AG04450 (cell line): ENCODE measurements around the gene PDZD2. TPM values are rescaled to one million over a fixed set of nuclear protein-coding genes. Genes with fewer than 3 reads are reported as not detected.

Experiments used
- CTCF ChIA-PET: fragments of 300-600, 350-600 bp; formaldehyde crosslinking; extraction: SDS; loops from one replicate; lab custom pipeline; 2022; ENCODE audit warnings: antibody characterized with exemption, inconsistent platforms; lab: Charles Lee
- POLR2A ChIA-PET: fragments of 350-600 bp; formaldehyde crosslinking; extraction: SDS; loops from one replicate; lab custom pipeline; 2021; ENCODE audit warnings: antibody characterized with exemption, inconsistent platforms; lab: Yijun Ruan, JAX
- DNase-seq: peaks from one replicate; pipeline ENCODE4 v3.0.0-alpha.2; 2011; ENCODE audit warnings: low read depth, low spot score
- H3K27ac ChIP-seq: one replicate; pipeline ENCODE4 v1.5.1; 2012; ENCODE audit warnings: low read depth, low read length, control low read depth
- H3K27me3 ChIP-seq: one replicate; pipeline ENCODE4 v1.6.0; 2012; ENCODE audit warnings: low read length; ENCODE audit not compliant: control insufficient read depth, insufficient read depth
- H3K4me3 ChIP-seq: 2 replicates; pipeline ENCODE4 v1.5.1; 2011; ENCODE audit warnings: mild to moderate bottlenecking, low read depth, low read length, control low read depth
- H3K9me3 ChIP-seq: 2 replicates; pipeline ENCODE4 v1.5.1; 2012; ENCODE audit warnings: low read length; ENCODE audit not compliant: control insufficient read depth, insufficient read depth
- polyA plus RNA-seq: library from polyadenylated mRNA; depleted of rRNA; stranded (reverse); fragments of >200 nt; gene quantifications from 2 replicates; pipeline ENCODE4 v1.2.3, GENCODE V29; 2011
- TF ChIP-seq, protein P1 (sequence below): IDR thresholded peaks from 2 replicates; pipeline ENCODE4 v1.5.1; 2011; ENCODE audit warnings: low read depth, low read length, control low read depth, inconsistent platforms

PDZD2 gene
- polyA plus RNA-seq, 1 experiment = 0.40 TPM

DNA sequence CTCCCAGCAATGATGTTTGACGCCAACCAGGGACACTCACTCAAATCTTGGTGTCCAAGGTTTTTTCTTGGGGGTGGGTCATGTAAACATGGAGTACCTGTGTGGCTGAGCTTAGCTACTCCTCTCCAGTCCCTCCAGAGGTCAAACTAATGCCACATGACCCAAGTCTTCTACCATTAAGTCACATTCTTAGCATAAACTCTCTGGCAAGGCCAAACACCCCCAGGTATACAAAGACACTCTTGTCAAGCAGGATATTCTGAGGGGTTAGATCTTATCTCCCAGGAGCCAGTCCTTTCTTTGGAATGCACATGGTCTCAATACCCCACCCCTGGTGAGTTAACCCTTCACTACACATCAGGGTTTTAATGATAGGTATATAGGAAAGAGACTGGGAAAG is 161.4 kb downstream of the PDZD2 start:
- Histone ChIP-seq H3K9me3 (no peaks in the 10 kb centered on the region), H3K27me3 (peaks cover 5% of the 10 kb centered on the region), H3K27ac (no peak overlapping the region), H3K4me3 (no peak overlapping the region)
- TF ChIP-seq, protein P1, sequence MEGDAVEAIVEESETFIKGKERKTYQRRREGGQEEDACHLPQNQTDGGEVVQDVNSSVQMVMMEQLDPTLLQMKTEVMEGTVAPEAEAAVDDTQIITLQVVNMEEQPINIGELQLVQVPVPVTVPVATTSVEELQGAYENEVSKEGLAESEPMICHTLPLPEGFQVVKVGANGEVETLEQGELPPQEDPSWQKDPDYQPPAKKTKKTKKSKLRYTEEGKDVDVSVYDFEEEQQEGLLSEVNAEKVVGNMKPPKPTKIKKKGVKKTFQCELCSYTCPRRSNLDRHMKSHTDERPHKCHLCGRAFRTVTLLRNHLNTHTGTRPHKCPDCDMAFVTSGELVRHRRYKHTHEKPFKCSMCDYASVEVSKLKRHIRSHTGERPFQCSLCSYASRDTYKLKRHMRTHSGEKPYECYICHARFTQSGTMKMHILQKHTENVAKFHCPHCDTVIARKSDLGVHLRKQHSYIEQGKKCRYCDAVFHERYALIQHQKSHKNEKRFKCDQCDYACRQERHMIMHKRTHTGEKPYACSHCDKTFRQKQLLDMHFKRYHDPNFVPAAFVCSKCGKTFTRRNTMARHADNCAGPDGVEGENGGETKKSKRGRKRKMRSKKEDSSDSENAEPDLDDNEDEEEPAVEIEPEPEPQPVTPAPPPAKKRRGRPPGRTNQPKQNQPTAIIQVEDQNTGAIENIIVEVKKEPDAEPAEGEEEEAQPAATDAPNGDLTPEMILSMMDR = no peak
- POLR2A ChIA-PET = interaction anchor here (0.6 kb wide), 1 partner anchor 22 kb away, joined by 4 read pairs; no protein-coding TSS in a partner anchor
- CTCF ChIA-PET = interaction anchor here (2.4 kb wide), 1 partner anchor 9 kb away, joined by 12 read pairs; no protein-coding TSS in a partner anchor
- DNase-seq = no peak

DNA sequence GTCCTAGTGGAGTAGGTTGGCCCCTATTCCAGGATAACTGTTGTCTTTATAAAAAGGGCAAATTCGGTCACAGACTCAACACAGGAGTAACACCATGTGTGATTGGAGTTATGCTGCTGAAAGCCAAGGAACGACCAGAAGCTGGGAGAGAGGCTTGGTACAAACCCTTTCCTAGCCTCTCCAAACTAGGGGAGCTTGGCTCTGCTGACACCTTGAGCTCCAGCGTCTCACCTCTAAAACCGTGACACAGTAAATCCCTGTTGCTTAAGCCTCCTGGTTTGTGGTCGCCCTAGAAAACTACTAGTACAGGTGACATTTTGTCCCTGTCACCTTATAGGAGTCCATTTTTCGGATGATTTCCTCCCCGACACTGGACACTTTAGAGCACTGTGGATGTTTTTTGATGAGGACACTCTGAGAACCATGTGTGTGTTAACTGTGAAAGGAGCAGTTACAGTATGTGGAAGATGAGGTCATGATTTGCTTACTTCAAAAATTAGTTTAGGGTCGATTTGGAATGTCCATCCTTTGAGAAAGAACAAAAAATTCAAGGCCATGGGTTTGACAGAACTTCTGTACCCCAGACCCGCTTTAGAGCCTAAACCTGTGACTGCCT is 167.0 kb downstream of the PDZD2 start:
- TF ChIP-seq, protein P1 = no peak
- Histone ChIP-seq H3K9me3 (no peaks in the 10 kb centered on the region), H3K4me3 (no peak overlapping the region), H3K27ac (no peak overlapping the region), H3K27me3 (peaks cover 5% of the 10 kb centered on the region)
- CTCF ChIA-PET = interaction anchor here (0.5 kb wide), 1 partner anchor 26 kb away, joined by 3 read pairs; no protein-coding TSS in a partner anchor
- POLR2A ChIA-PET = no interaction called here
- no peak for DNase-seq

DNA sequence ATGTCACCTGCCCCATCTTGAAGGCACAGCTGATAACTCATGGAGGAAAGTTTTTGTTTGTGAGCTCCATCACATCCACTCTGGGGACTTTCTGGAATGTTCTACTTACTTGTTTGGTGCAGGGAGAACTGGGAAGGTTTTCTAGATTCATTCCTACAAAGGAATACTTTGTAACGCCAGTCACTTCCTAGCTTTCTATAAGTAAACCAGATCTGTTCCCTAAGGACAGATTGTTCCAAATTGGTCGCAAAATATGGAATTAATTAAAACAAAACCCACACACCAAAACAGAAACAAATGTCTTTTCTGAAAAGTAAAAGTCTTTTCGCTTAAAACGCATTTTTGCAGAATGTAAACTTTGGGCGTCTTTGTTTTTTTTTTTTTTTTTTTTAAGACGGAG is 167.6 kb downstream of the PDZD2 start:
- Histone ChIP-seq H3K27me3 (peaks cover 5% of the 10 kb centered on the region), H3K27ac (no peak overlapping the region), H3K9me3 (no peaks in the 10 kb centered on the region), H3K4me3 (no peak overlapping the region)
- CTCF ChIA-PET = no interaction called here
- TF ChIP-seq, protein P1 = no peak
- no peak for DNase-seq
- POLR2A ChIA-PET = no interaction called here

DNA sequence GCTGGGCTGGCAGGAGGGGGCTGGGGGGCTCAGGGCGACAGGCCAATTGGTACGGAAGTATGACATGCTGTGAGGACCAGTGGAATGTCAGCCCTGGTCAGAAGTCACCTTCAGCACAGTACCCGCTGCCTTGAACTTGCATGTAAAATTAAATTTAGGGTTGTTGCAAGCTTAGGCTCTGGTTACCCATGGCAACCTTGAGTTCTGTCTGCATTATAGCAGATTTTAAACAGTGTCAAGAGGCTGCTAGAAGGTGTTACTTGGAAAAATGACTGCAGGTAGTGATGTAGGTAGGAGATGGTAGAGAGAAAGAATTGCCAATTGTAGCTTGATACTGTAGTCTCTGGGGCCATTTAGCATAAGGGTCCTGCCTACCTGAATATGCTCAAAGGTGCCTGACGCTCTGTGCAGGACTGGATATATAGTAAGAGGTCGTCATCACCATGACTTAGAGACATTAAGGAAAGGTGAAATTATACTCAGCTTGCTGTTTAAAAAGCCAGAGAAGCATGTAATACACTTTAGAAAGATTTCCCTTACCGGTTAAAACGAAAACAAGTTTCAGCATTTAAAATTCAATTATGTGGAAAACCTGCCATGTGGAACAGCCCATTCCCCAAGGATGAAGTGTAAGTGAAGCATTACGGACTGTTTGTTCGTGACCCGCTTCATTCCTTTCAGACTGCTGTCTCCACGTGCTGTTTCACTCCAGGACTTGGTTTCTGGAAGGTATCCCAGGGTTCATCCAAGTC is 169.0 kb downstream of the PDZD2 start:
- POLR2A ChIA-PET = no interaction called here
- Histone ChIP-seq H3K9me3 (no peaks in the 10 kb centered on the region), H3K27ac (no peak overlapping the region), H3K4me3 (no peak overlapping the region), H3K27me3 (peaks cover 5% of the 10 kb centered on the region)
- TF ChIP-seq, protein P1 = no peak
- DNase-seq = no peak
- CTCF ChIA-PET = interaction anchor here (0.8 to 1.8 kb wide), 3 partner anchors 226 to 285 kb away, joined by 3 to 23 read pairs (median 4); no protein-coding TSS in a partner anchor
